AML-193 (cell line): ENCODE measurements around the gene ATP11A.
"Not testable (repeated sequence)": the region's sequence is repeated elsewhere in the genome, so short reads cannot be mapped to it uniquely, and the experiment has no call there.

ENCODE experiments used
- DNase-seq, 2 experiments: peaks; one replicate each; lab custom pipeline; 2025; lab: John Stamatoyannopoulos, UW

Gene ATP11A

DNA sequence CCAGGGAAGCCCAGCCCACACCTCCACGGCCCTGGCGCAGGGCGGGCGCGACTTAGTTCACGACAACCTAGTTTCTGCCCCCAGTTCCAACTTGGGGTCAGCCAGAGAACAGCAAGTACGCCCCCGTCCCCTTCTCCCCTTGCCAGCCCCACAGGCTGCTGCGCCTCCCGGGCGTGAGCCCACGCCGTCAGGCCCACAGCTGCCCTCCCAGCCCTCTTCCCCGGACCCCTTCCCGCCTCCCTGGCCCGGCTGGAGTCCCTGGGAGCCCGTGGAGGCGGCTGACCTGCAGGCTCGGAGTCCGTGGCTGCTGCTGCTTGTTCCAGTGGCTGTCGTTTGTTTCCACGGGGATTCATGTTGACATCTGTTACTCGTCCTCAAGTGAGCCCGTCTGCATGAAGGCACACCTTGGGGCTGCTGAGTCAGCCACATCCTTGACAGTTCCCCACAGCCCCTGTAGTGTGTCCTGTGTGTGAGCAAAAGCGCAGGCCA lies 86.0 kb downstream of the ATP11A start:
- DNase-seq, result no peak

DNA sequence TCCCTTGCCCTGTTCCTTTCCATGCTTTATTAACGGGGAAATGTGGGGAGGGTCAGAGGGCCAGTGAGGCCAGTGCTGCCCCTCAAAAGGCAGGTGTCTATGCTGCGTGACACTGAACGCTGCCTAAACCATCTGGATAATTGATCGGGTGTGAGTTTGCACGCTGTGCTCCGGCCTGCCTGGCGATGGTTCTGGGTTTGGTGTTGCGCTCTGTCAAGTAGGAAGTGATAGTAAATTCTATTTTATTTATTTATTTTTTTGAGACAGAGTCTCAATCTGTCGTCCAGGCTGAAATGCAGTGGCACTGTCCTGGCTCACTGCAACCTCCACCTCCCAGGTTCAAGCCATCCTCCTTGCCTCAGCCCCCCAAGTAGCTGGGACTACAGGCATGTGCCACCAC lies 86.5 kb downstream of the ATP11A start:
- DNase-seq, result no peak

DNA sequence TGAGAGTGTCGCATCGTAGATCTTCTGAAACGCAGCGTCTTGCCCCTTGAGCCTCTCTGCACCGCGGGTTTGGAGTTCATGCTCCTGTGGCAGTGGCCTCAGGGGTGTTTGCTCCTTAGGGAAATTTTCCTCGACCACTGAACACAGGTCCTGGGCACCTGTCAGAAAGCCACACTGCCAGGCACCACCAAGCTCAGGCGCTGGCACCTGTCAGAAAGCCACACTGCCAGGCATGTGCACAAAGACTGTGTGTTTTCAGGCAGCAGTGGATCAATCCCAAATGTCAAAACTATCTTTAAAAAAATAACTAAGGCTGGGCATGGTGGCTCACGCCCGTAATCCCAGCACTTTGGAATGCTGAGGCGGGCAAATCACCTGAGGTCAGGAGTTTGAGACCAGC lies 87.1 kb downstream of the ATP11A start:
- no peak for DNase-seq

DNA sequence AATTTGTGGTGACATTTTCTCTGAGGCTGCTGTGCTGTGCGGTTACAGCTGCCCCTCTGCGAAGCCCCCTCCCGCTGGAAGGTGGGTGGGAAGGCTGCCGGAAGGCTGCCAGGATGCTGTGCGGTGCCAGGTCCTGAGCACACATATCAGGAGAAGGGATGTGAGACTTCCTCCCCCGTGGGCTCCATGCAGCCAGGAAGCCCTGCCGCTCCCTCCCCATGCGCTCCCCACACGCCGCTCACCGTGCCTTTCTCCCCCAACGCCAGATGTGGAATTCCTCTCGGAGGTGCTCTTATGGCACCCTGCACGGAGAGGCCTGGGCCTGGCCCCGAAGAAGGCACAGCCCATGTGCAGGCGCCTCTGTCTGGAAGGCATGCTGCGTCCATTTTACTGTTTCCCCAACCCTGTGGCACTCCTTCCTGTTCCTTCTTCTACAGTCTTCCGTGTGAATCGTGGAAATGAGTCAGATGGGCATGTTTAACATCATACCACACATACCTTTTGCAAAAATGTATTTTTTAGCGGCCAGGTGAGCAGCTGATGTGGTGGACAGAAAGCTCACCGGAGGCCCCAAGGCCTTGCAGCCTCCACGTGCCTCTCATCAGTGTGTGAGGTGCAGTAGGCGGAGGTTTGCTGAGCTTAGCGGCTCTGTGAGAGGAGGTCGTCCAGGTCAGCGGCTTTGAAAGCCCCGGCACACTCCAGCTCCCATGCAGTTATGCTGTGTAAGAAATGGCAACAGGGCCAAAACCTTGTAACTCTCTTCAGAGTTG lies 88.0 kb downstream of the ATP11A start:
- DNase-seq, result no peak

DNA sequence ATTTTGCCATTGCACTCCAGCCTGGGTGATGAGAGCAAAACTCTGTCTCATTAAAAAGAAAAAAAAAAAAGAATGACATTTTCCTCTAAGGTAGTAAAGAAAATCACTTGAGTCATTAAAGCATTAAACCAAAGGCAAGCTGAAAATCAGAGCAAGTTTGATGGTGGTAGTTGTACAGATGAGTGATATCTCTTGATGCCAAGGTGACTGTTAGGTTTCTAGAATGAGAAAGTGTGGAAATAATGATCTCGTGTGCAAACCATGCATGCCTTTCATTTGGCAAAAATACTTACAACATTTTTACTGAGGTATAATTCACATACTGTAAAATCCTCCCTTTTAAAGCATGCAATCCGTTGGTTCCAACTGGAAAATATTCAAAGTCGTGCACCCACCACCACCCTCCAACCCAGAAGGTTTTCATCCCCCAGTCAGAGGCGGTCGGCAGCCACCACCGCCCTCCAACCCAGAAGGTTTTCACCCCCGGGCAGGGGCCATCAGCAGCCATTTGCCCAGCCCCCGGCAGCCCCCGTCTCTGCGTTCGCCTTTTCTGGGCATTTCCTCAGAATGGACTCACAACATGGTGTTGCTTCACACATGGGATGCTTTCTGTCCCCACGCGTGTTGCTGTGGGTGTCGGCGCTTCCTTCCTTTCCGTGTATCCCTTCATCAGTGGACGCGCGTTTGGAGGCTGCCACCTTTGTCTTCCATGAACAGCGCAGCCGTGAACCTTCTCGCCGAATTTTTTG lies 90.2 kb downstream of the ATP11A start:
- no peak for DNase-seq

DNA sequence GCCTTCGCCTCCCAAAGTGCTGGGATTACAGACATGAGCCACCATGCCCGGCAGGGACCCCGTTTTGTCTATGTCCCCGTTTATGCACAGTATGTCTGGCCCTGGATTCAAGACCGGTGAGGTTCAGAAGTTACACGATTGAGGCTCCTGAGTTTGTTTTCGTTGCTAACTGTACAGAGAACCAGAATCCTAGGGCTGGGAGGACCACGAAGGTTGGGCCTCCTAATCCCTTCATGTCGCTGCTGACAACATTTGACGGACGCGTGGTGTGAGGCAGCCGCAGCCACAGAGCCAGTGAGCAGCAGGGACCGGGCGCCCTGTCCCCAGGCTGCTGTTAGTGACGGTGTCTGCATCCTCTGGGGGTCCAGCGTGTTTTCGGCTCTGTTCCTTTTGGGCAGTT lies 91.4 kb downstream of the ATP11A start:
- DNase-seq, result no peak

DNA sequence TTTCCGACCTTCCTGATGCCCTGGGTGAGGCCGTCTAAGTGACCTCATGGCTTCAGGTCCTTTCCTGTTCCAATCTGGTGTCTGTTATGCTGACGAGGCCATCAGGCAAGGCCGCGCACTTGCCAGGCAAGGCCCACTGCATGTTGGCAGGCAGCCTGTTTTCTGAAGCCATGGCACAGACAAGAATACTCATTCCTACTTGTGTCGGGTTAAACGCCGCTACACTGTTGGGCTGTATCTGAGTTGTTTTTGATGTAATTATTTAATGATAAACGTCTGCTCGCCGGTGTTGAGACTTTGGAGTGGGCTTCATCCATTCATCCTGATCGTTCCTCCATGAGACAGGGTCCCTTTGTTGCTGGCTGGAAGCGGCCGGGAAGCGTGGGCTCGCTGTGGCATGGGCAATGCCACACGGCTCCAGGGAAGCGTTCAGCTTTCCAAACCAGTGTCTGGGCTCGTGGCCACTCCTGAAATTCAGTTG lies 92.1 kb downstream of the ATP11A start:
- no peak for DNase-seq

DNA sequence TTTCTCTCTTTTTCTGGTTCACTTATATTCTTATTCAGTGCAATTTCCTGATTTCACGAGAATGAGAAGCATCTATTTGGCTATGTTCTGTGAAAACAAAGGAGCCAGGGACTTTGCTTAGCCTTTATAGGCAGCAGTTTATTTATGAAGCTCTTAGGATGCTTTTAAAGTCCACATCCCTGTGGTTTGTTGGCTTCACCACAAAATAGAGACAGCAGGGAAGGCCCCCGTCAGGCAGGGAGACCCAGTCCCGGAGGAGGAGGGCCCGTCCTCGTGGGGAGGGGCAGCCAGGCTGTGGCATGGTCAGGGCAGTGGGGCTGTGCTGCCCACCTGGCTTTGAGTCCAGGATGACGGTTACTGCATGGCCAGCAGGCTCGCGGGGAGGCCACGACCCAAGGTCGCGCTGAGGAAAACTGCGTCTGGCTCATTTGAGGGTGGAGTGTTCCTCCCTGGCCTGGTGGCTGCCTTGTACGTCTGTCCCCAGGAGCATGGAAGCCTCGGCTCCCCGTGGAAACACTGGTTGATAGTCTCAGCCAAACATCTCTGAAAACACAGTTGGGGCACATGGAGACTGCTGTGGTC lies 92.7 kb downstream of the ATP11A start:
- no peak for DNase-seq

DNA sequence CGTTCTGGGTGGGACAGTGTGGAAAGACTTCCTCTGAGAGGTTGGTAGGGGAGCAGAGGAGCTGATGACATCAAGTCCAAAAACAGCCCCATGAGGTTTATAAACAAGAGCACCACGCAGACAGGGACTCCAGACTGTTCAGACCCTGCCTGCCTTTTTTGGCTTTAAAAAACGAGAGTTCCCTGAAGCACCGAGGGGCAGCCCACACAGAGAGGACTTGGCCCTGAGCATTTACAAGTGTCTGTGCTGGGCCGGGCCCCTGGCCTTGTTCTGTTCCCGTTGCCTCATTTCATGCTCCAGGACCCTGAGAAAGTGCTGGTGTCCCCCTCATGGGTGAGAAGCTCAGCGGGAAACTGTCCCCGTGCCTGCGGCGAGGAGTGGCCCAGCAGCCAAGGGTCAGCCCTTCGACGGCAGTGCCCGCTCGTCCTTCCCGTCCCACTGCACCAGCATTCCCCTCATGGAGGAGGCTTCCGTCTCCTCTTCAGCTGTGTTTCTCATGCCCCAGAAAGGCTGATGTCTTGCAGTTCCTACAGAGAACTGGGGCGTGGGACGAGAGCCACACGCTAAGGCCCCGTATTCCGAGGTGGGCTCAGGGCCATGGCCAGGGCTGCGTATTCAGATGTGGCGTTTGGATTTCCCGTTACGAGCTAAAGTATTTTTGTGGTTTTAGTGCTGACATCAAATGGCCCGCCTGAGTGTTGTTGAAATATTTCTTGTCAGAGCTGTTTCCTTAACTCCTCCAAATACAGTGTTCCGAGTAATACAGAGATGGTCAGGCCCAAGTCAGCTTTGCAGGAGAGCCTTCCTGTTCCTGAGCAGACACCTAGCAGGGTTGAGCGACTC lies 93.5 kb downstream of the ATP11A start:
- DNase-seq, result no peak

DNA sequence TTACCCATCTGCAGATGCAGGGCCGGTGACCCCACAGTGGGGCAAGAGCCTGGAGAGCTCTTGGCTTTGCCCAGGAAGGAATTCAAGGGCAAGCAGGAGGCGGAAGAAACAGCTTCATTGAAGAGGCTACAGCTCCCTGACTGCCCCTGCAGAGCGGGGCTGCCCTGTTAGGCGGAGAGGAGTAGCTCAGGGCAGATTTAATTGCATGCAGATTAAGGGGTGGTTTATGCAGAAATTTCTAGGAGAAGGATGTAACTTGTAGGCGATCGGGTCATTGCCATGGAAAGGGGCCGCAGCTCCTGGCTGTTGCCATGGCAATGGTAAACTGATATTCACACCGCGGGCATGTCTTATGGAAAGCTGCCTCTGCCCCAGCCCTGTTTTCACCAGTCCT lies 94.1 kb downstream of the ATP11A start:
- no peak for DNase-seq

DNA sequence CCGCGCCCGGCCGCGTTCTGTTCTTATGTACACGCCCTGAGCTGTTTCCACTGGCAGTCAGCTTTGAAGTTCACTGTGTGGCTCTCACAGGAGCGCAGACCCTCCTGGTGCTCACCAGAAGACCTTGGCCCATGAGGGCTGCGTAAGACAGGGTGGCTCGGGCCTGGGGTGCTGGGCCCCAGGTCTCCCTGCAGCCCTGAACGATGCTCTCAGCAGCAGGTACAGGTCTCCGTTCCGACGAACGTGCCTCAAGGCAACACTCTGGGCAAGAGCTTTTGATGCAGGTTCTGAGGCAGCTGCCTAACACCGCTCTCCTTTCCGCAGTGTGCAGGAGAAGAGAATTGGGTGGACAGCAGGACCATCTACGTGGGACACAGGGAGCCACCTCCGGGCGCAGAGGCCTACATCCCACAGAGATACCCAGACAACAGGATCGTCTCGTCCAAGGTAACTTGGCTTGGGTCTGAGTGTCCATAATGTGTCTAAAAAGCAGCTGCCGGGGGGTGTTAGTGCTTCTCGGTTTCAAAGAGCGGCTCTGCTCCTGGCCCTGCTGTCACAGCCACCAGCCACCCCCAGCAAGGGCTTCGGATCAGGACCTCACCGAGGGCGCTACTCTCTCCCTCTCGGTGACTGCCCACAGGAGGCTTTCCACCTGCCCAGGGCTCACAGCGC lies 95.1 kb downstream of the ATP11A start:
- no peak for DNase-seq

DNA sequence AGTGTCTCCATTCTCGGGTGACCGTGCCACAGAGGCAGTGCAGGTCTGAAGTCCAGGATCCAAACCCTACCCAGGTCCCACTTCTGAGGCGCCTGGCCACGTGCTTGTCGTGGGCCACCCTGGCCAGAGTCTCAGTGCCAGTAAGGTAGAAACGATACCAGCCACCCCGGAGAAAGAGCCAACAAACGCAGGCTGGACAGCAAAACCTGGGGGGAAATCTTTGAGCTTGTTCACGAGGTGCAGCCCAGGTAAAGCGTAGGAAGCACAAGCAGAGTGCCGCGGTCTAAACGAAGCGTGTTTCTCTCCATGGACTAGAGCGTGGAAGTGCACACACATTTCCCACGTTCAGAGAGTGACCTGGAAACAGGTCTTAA lies 95.6 kb downstream of the ATP11A start:
- DNase-seq, result no peak

DNA sequence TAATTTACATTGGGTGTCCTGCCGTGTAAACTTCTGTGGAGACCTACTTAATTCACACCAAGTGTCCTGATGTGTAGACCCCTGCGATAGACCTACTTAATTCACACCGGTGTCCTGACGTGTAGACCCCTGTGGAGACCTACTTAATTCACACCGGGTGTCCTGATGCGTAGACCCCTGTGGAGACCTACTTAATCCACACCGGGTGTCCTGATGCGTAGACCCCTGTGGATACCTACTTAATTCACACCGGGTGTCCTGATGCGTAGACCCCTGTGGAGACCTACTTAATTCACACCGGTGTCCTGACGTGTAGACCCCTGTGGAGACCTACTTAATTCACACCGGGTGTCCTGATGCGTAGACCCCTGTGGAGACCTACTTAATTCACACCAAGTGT lies 97.0 kb downstream of the ATP11A start:
- not testable (repeated sequence) for DNase-seq

DNA sequence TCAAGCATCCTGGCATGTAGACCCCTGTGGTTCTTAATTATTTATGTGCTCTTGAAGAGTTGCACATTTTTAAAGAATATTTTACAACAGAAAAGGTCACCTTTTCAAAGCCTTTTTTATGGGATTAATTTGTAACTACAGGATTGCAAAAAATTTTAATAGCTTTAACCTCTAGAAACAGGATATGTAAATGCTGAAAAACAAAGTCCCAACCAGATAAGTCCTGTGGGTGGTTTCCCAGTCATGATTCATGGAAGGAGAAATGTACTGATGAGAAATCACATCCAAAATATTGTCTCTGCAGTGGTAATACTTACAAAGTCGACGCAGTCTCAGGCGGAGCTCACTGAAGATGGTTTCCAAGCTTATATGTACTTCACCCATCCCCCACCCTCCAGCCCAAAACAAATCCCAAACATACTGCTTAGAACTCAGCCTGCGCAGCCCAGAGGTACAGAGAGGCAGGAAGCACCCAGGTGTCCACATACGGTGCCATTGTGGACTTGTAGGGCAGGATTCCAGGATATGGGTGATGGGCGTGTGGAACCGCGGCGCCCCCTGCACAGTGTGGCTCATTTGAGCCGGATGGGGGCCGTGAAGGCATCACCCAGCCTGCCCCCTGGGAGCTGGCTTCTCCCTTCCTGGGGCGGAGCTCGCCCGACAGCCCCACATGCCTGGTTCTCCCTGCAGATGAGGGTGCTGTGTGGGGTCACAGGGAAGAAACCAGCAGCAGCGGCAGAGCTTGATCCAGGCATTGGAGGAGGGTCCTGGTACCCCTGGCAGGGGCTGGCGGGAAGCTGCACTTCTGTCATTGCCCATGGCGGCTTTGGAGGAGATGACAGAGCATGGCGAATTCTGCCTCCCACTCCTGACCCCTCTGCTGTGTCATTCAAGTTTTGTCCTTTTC lies 101.2 kb downstream of the ATP11A start:
- no peak for DNase-seq

DNA sequence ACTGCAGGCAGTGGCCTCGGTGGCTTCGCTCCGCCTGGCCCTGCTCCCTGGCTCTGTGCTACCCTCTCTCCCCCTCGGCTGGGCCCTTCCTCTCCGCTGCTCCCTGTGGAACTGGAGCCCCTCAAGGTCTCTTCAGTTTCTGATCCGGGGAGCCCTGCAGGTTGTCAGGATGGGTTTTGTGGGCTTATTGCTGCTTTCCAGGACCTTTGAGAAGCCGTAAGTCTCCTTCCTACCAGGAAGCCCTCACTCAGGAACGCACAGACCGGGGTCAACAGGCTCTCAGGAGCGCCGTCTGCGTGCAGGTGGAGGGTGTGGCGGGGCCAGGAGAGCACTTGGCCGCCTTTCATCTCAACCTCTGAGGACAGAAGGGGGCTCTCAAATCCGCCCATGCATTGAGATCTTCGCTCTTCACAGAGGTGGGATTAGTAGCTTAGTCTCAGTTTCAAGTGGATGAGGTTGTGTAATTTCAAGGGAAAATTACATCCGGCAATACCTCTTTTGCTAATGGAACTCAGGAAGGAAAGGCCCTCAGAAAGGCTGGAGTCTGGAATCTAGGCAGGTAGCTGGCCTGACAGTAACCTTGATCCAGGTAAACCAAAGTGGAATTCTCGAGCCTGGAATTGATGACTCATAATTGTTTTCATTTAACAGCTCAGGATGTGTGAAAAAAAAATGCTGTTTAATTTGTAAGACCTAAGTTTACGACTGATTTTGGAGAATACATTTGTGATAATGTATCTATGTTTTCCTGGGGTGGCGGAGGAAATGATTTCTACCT lies 102.0 kb downstream of the ATP11A start:
- DNase-seq, result no peak

DNA sequence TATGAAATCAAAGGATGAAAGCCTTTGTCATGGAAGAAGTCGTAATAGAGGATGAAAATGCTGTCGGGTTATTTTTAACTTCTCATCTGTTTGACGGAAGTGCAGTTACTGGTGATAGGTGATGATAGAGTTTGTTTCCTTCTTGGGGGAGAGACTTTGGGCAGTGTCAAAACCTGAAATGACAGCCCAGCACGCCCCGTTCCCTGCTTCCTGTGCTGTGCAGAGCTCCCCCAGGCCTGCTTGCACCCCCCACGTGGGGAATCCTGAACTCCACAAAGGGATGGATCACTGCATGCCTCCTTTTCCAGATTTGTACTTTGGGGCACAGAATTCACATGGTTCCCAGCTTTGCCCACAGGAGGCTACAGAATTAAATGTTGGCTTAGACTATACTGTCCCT lies 102.7 kb downstream of the ATP11A start:
- no peak for DNase-seq

DNA sequence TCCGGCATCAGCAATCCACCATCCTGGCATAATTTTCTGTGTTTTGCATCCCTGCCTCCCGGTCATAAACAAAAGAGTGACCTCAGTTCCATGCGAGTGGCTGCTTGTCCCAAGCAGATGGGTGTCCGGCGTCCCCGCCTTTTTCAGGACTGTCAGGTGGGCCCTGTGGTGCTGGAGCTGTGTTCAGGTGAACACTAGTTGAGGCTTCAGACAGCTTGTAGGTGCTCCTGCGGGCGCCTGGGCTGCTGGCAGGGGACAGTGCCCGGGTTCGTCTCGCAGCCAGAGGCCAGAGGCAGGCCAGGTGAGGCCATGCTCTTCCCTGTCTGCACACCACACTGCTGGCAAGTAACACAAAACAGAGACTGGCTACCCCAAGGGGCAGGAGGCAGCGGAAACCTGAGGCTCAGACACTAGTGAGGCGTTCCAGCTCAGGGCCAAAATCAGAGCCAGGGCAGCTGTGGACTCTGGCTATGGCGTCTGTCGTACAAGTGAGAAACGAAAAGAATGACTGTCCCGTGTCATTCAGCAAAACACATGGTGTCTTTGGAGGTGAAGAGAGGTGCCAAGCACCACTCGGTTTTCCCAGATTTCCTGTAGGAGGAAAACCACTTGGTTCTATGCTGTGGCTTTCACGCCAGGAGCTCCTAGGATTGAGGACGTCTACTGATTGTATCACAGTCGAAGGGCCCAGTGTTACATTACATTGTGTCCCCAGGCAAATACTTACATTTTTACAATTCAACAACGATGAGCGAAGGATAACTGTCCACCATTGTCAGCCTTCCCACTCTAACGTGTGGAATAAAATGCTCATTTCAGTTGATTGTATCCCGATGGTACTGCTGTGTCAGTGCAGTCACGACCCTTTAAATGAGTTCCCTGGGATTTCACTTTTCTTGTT lies 104.0 kb downstream of the ATP11A start:
- no peak for DNase-seq

DNA sequence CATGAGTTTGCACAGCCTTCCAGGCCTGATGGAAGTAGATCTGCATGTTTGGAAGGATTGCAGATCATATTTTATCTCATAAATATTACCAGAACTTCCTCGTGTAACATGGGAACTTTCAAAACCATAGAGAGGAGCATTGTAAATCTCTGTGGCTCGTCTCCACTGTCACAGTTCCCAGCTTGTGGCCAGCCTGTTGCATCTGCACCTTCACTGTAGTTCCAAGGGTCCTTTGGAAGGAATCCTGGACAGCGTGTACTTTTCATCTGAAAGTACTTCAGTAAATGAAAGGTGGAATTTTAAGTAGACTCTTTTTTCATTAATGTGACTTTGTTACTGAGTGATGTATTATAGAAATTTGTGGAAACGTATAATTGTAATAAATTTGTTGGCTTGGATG lies 105.4 kb downstream of the ATP11A start:
- DNase-seq, result no peak
